HCT116 (cell line): ENCODE data around the gene TRIM75. TPM values are rescaled to one million over a fixed set of nuclear protein-coding genes. Genes with fewer than 3 reads are reported as not detected.

Source experiments
- ATAC-seq: fragments of 200-7000 bp; cut with Tn5 transposase; 2 replicates; pipeline ENCODE4 v1.9.1; 2020; ENCODE audit warnings: mild to moderate bottlenecking, moderate library complexity
- BruUV-seq: library from RNA; stranded (reverse); fragments of 400-500 nt; replicated peaks from 2 replicates; lab custom pipeline; 2021; lab: Mats Ljungman, UMichigan
- CTCF ChIA-PET: fragments of 300-600 bp; sonication (Branson Sonifier 250); formaldehyde crosslinking; loops from one replicate; lab custom pipeline; 2021; ENCODE audit warnings: antibody characterized with exemption; lab: Charles Lee
- POLR2A ChIA-PET: fragments of 300-600, 350-600 bp; sonication (Branson Sonifier 250); formaldehyde crosslinking; loops from one replicate; lab custom pipeline; 2021; ENCODE audit warnings: antibody characterized with exemption; lab: Charles Lee
- RAD21 ChIA-PET, 2 experiments: fragments of 300-600 bp; sonication (Branson Sonifier 250); formaldehyde crosslinking; loops; one replicate each; lab custom pipeline; 2023; ENCODE audit warnings: low total read pairs in 2 of 2; ENCODE audit not compliant: uncharacterized antibody in 2 of 2, unreplicated experiment in 2 of 2, low non-redundant PET in 1 of 2; lab: Charles Lee
- DNase-seq: peaks from one replicate; pipeline ENCODE4 v3.0.0-alpha.2; 2010; ENCODE audit warnings: low read depth, low spot score
- H2AFZ ChIP-seq: fragments of 200-600 bp; shearing (Covaris generic), sonication (generic); 2 replicates; pipeline ENCODE4 v1.6.1; 2017; ENCODE audit warnings: low read depth, mixed run types, mixed read lengths, antibody characterized with exemption, low read length; ENCODE audit not compliant: poor library complexity, severe bottlenecking
- H3K27ac ChIP-seq: 2 replicates; pipeline ENCODE4 v1.5.1; 2012; ENCODE audit warnings: low read depth, low read length
- H3K27me3 ChIP-seq: fragments of 200-600 bp; sonication (generic); 2 replicates; pipeline ENCODE4 v1.6.1; 2016; ENCODE audit warnings: mixed run types, low read length, mixed read lengths; ENCODE audit not compliant: insufficient read depth
- H3K36me3 ChIP-seq, 2 experiments: fragments of 200-500 bp in 1 of 2; fragments of 200-600 bp in 1 of 2; sonication (Bioruptor generic) in 1 of 2; sonication (generic) in 1 of 2; 2 replicates each; pipeline versions ENCODE4 v1.5.1 to v1.6.1; 2014 to 2016; ENCODE audit warnings: low read length in 2 of 2, inconsistent platforms in 1 of 2, mixed read lengths in 1 of 2, mixed run types in 1 of 2; ENCODE audit not compliant: insufficient read depth in 2 of 2, control insufficient read depth in 1 of 2
- H3K4me1 ChIP-seq, 2 experiments: fragments of 200-600 bp in 1 of 2; sonication (generic) in 1 of 2; 2 replicates each; pipeline versions ENCODE4 v1.5.1 to v1.6.1; 2012 to 2017; ENCODE audit warnings: low read length in 2 of 2, inconsistent platforms in 1 of 2, mild to moderate bottlenecking in 1 of 2, mixed read lengths in 1 of 2, mixed run types in 1 of 2, moderate library complexity in 1 of 2; ENCODE audit not compliant: insufficient read depth in 2 of 2, control insufficient read depth in 1 of 2
- H3K4me2 ChIP-seq: fragments of 200-600 bp; sonication (generic); 2 replicates; pipeline ENCODE4 v1.6.1; 2017; ENCODE audit warnings: mixed run types, low read length, mixed read lengths
- H3K4me3 ChIP-seq, 2 experiments: fragments of 200-600 bp in 1 of 2; sonication (generic) in 1 of 2; replicated peaks in 1 of 2; 2 replicates each; pipeline ENCODE4 v1.5.1; 2011 to 2016; ENCODE audit warnings: low read length in 2 of 2, control low read depth in 1 of 2, low read depth in 1 of 2, mild to moderate bottlenecking in 1 of 2, mixed read lengths in 1 of 2, mixed run types in 1 of 2
- H3K79me2 ChIP-seq: fragments of 200-600 bp; sonication (generic); 2 replicates; pipeline ENCODE4 v1.6.1; 2017; ENCODE audit warnings: mild to moderate bottlenecking, mixed run types, low read length, moderate library complexity, mixed read lengths; ENCODE audit not compliant: insufficient read depth
- H3K9ac ChIP-seq: fragments of 200-600 bp; sonication (generic); 2 replicates; pipeline ENCODE4 v1.6.1; 2016; ENCODE audit warnings: low read length, mixed read lengths
- H3K9me2 ChIP-seq: fragments of 200-600 bp; sonication (generic), shearing (Covaris generic); 2 replicates; pipeline ENCODE4 v1.6.1; 2017; ENCODE audit warnings: mixed run types, mild to moderate bottlenecking, moderate library complexity; ENCODE audit not compliant: insufficient read depth
- H3K9me3 ChIP-seq, 2 experiments: fragments of 200-500 bp in 1 of 2; fragments of 200-600 bp in 1 of 2; sonication (Bioruptor generic) in 1 of 2; sonication (generic) in 1 of 2; 2 replicates each; pipeline ENCODE4 v1.6.1; 2014 to 2017; ENCODE audit warnings: low read length in 2 of 2, mixed read lengths in 2 of 2, inconsistent platforms in 1 of 2, low read depth in 1 of 2, mild to moderate bottlenecking in 1 of 2, mixed run types in 1 of 2, moderate library complexity in 1 of 2; ENCODE audit not compliant: control insufficient read depth in 1 of 2, insufficient read depth in 1 of 2
- H4K20me1 ChIP-seq: fragments of 200-600 bp; sonication (generic), shearing (Covaris generic); 2 replicates; pipeline ENCODE4 v1.6.1; 2017; ENCODE audit warnings: mixed run types, mild to moderate bottlenecking, moderate library complexity; ENCODE audit not compliant: insufficient read depth
- CEBPB ChIP-seq: IDR thresholded peaks from 2 replicates; pipeline ENCODE4 v1.6.1; 2012; ENCODE audit warnings: low read depth
- EGR1 ChIP-seq: IDR thresholded peaks from 2 replicates; pipeline ENCODE4 v1.6.1; 2012; ENCODE audit warnings: low read depth
- ELF1 ChIP-seq: IDR thresholded peaks from 2 replicates; pipeline ENCODE4 v1.6.1; 2012; ENCODE audit warnings: low read depth, borderline replicate concordance
- EZH2 ChIP-seq: fragments of 200-600 bp; sonication (generic); IDR thresholded peaks from 2 replicates; pipeline ENCODE4 v1.6.1; 2017; ENCODE audit warnings: antibody characterized with exemption, mixed run types
- EZH2phosphoT487 ChIP-seq: fragments of 200-600 bp; IDR thresholded peaks from 2 replicates; pipeline ENCODE4 v1.6.1; 2018; ENCODE audit warnings: antibody characterized with exemption, borderline replicate concordance
- FOSL1 ChIP-seq: IDR thresholded peaks from 2 replicates; pipeline ENCODE4 v1.6.1; 2012; ENCODE audit warnings: low read depth
- POLR2A ChIP-seq: IDR thresholded peaks from 2 replicates; pipeline ENCODE4 v1.7.0; 2011; ENCODE audit warnings: borderline replicate concordance; ENCODE audit not compliant: insufficient read depth, insufficient read length; ENCODE audit errors: extremely low read depth
- RAD21 ChIP-seq: IDR thresholded peaks from 2 replicates; pipeline ENCODE4 v1.6.1; 2012; ENCODE audit warnings: low read depth, mild to moderate bottlenecking
- SIN3A ChIP-seq: IDR thresholded peaks from 2 replicates; pipeline ENCODE4 v1.6.1; 2012; ENCODE audit warnings: low read depth
- SP1 ChIP-seq: IDR thresholded peaks from 2 replicates; pipeline ENCODE4 v1.6.1; 2012; ENCODE audit warnings: low read depth
- SRF ChIP-seq: IDR thresholded peaks from 2 replicates; pipeline ENCODE4 v1.6.1; 2012; ENCODE audit warnings: low read depth
- TCF7L2 ChIP-seq: IDR thresholded peaks from 2 replicates; pipeline ENCODE4 v1.7.0; 2011; ENCODE audit warnings: borderline replicate concordance, inconsistent platforms; ENCODE audit not compliant: insufficient read depth, insufficient read length; ENCODE audit errors: extremely low read depth
- ZFX ChIP-seq: fragments of 450-650 bp; IDR thresholded peaks from 2 replicates; pipeline ENCODE4 v1.6.1; 2017
- ZNF274 ChIP-seq: fragments of 200-500 bp; sonication (Bioruptor generic); IDR thresholded peaks from 2 replicates; pipeline ENCODE4 v1.6.1; 2014; ENCODE audit warnings: mild to moderate bottlenecking, low read depth, low read length, inconsistent platforms
- intact Hi-C: fragments of 100-400 bp; cut with micrococcal nuclease; formaldehyde crosslinking; loops from 2 replicates; pipeline ENCODE4 v1.10.0; 2022
- total RNA-seq: library from RNA; stranded (reverse); gene quantifications from one replicate; pipeline ENCODE4 v1.2.1, GENCODE V29; 2021; ENCODE audit not compliant: unreplicated experiment
- TF ChIP-seq, protein P1 (sequence below): IDR thresholded peaks from 2 replicates; pipeline ENCODE4 v1.6.1; 2012; ENCODE audit warnings: low read depth
- TF ChIP-seq, protein P2 (sequence below): IDR thresholded peaks from 2 replicates; pipeline ENCODE4 v1.6.1; 2011; ENCODE audit warnings: mild to moderate bottlenecking, low read length, moderate library complexity; ENCODE audit not compliant: insufficient replicate concordance; ENCODE audit errors: extremely low read depth
- TF ChIP-seq, protein P3 (sequence below), 3 experiments: fragments of 200-600 bp in 1 of 3; sonication (generic) in 1 of 3; IDR thresholded peaks in 2 of 3; conservative IDR thresholded peaks in 1 of 3; 2 replicates each; pipeline ENCODE4 v1.5.1; 2012 to 2017; ENCODE audit warnings: low read depth in 2 of 3, low read length in 2 of 3, antibody characterized with exemption in 1 of 3, borderline replicate concordance in 1 of 3, control low read depth in 1 of 3, mild to moderate bottlenecking in 1 of 3, mixed read lengths in 1 of 3, mixed run types in 1 of 3, moderate library complexity in 1 of 3; ENCODE audit not compliant: insufficient read depth in 1 of 3

Gene TRIM75
- total RNA-seq, 1 experiment from 2014 or later = not detected

DNA sequence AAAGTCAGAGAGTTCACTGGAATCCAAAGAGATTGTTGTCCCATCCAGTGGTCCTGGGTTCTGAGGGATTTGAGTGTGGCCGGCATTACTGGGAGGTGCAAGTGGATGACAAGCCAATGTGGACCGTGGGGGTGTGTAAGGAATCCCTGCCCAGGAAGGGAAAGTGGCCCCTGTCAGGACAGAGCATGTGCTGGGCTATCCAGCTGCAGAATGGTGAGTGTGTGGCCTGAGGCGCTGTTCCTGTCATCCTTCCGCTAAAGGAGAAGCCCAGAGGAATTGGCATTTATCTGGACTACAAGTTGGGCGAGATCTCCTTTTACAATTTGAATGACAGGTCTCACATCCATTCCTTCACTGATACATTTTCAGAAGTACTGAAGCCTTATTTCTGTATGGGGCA is 42.3 kb upstream of the TRIM75 start:
- no TSS peak for BruUV-seq
- Histone ChIP-seq H2AFZ (no peak overlapping the region), H3K9me3 (no peaks in the 10 kb centered on the region), H3K27me3 (no peaks in the 10 kb centered on the region), H3K36me3 (no peaks in the 10 kb centered on the region), H3K4me1 (no peaks in the 10 kb centered on the region), H3K4me3 (no peak overlapping the region), H3K27ac (no peak overlapping the region), H4K20me1 (no peaks in the 10 kb centered on the region), H3K79me2 (no peaks in the 10 kb centered on the region), H3K4me2 (no peak overlapping the region), H3K9ac (no peak overlapping the region), H3K9me2 (no peaks in the 10 kb centered on the region)
- ChIA-PET CTCF (no interaction called here), RAD21 (no interaction called here), POLR2A (no interaction called here)
- intact Hi-C loops = no loop called here
- DNase-seq = no peak
- no peak for TF ChIP-seq EZH2phosphoT487
- no peak for TF ChIP-seq POLR2A
- TF ChIP-seq, protein P1, sequence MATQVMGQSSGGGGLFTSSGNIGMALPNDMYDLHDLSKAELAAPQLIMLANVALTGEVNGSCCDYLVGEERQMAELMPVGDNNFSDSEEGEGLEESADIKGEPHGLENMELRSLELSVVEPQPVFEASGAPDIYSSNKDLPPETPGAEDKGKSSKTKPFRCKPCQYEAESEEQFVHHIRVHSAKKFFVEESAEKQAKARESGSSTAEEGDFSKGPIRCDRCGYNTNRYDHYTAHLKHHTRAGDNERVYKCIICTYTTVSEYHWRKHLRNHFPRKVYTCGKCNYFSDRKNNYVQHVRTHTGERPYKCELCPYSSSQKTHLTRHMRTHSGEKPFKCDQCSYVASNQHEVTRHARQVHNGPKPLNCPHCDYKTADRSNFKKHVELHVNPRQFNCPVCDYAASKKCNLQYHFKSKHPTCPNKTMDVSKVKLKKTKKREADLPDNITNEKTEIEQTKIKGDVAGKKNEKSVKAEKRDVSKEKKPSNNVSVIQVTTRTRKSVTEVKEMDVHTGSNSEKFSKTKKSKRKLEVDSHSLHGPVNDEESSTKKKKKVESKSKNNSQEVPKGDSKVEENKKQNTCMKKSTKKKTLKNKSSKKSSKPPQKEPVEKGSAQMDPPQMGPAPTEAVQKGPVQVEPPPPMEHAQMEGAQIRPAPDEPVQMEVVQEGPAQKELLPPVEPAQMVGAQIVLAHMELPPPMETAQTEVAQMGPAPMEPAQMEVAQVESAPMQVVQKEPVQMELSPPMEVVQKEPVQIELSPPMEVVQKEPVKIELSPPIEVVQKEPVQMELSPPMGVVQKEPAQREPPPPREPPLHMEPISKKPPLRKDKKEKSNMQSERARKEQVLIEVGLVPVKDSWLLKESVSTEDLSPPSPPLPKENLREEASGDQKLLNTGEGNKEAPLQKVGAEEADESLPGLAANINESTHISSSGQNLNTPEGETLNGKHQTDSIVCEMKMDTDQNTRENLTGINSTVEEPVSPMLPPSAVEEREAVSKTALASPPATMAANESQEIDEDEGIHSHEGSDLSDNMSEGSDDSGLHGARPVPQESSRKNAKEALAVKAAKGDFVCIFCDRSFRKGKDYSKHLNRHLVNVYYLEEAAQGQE = no peak
- no peak for TF ChIP-seq SIN3A
- TF ChIP-seq SRF = no peak
- TF ChIP-seq, protein P2, sequence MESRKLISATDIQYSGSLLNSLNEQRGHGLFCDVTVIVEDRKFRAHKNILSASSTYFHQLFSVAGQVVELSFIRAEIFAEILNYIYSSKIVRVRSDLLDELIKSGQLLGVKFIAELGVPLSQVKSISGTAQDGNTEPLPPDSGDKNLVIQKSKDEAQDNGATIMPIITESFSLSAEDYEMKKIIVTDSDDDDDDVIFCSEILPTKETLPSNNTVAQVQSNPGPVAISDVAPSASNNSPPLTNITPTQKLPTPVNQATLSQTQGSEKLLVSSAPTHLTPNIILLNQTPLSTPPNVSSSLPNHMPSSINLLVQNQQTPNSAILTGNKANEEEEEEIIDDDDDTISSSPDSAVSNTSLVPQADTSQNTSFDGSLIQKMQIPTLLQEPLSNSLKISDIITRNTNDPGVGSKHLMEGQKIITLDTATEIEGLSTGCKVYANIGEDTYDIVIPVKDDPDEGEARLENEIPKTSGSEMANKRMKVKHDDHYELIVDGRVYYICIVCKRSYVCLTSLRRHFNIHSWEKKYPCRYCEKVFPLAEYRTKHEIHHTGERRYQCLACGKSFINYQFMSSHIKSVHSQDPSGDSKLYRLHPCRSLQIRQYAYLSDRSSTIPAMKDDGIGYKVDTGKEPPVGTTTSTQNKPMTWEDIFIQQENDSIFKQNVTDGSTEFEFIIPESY = no peak
- no peak for TF ChIP-seq SP1
- TF ChIP-seq, protein P3, sequence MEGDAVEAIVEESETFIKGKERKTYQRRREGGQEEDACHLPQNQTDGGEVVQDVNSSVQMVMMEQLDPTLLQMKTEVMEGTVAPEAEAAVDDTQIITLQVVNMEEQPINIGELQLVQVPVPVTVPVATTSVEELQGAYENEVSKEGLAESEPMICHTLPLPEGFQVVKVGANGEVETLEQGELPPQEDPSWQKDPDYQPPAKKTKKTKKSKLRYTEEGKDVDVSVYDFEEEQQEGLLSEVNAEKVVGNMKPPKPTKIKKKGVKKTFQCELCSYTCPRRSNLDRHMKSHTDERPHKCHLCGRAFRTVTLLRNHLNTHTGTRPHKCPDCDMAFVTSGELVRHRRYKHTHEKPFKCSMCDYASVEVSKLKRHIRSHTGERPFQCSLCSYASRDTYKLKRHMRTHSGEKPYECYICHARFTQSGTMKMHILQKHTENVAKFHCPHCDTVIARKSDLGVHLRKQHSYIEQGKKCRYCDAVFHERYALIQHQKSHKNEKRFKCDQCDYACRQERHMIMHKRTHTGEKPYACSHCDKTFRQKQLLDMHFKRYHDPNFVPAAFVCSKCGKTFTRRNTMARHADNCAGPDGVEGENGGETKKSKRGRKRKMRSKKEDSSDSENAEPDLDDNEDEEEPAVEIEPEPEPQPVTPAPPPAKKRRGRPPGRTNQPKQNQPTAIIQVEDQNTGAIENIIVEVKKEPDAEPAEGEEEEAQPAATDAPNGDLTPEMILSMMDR (IDR thresholded peaks at IDR 0.05 in 2 of 3, conservative IDR thresholded peaks at IDR 0.05 in 1 of 3; ENCODE audit: borderline replicate concordance in 1 of 3, insufficient read depth in 1 of 3, low read depth in 2 of 3, low read length in 2 of 3) = no peak
- no peak for TF ChIP-seq EGR1
- TF ChIP-seq CEBPB = no peak
- TF ChIP-seq EZH2 = no peak
- TF ChIP-seq TCF7L2 = no peak
- no peak for TF ChIP-seq RAD21
- TF ChIP-seq ELF1 = no peak
- no peak for TF ChIP-seq FOSL1
- no peak for TF ChIP-seq ZFX
- no peak for TF ChIP-seq ZNF274
- ATAC-seq = no peak
